HCT116 (cell line): ENCODE data around the gene NCAPD3. TPM values are rescaled to one million over a fixed set of nuclear protein-coding genes. Genes with fewer than 3 reads are reported as not detected.

ENCODE experiments used
- ATAC-seq: fragments of 200-7000 bp; cut with Tn5 transposase; 2 replicates; pipeline ENCODE4 v1.9.1; 2020; ENCODE audit warnings: mild to moderate bottlenecking, moderate library complexity
- BruUV-seq: library from RNA; stranded (reverse); fragments of 400-500 nt; replicated peaks from 2 replicates; lab custom pipeline; 2021; lab: Mats Ljungman, UMichigan
- CTCF ChIA-PET: fragments of 300-600 bp; sonication (Branson Sonifier 250); formaldehyde crosslinking; loops from one replicate; lab custom pipeline; 2021; ENCODE audit warnings: antibody characterized with exemption; lab: Charles Lee
- POLR2A ChIA-PET: fragments of 300-600, 350-600 bp; sonication (Branson Sonifier 250); formaldehyde crosslinking; loops from one replicate; lab custom pipeline; 2021; ENCODE audit warnings: antibody characterized with exemption; lab: Charles Lee
- RAD21 ChIA-PET, 2 experiments: fragments of 300-600 bp; sonication (Branson Sonifier 250); formaldehyde crosslinking; loops; one replicate each; lab custom pipeline; 2023; ENCODE audit warnings: low total read pairs in 2 of 2; ENCODE audit not compliant: uncharacterized antibody in 2 of 2, unreplicated experiment in 2 of 2, low non-redundant PET in 1 of 2; lab: Charles Lee
- DNase-seq: peaks from one replicate; pipeline ENCODE4 v3.0.0-alpha.2; 2010; ENCODE audit warnings: low read depth, low spot score
- H2AFZ ChIP-seq: fragments of 200-600 bp; shearing (Covaris generic), sonication (generic); 2 replicates; pipeline ENCODE4 v1.6.1; 2017; ENCODE audit warnings: low read depth, mixed run types, mixed read lengths, antibody characterized with exemption, low read length; ENCODE audit not compliant: poor library complexity, severe bottlenecking
- H3K27ac ChIP-seq: 2 replicates; pipeline ENCODE4 v1.5.1; 2012; ENCODE audit warnings: low read depth, low read length
- H3K27me3 ChIP-seq: fragments of 200-600 bp; sonication (generic); 2 replicates; pipeline ENCODE4 v1.6.1; 2016; ENCODE audit warnings: mixed run types, low read length, mixed read lengths; ENCODE audit not compliant: insufficient read depth
- H3K36me3 ChIP-seq, 2 experiments: fragments of 200-500 bp in 1 of 2; fragments of 200-600 bp in 1 of 2; sonication (Bioruptor generic) in 1 of 2; sonication (generic) in 1 of 2; 2 replicates each; pipeline versions ENCODE4 v1.5.1 to v1.6.1; 2014 to 2016; ENCODE audit warnings: low read length in 2 of 2, inconsistent platforms in 1 of 2, mixed read lengths in 1 of 2, mixed run types in 1 of 2; ENCODE audit not compliant: insufficient read depth in 2 of 2, control insufficient read depth in 1 of 2
- H3K4me1 ChIP-seq, 2 experiments: fragments of 200-600 bp in 1 of 2; sonication (generic) in 1 of 2; 2 replicates each; pipeline versions ENCODE4 v1.5.1 to v1.6.1; 2012 to 2017; ENCODE audit warnings: low read length in 2 of 2, inconsistent platforms in 1 of 2, mild to moderate bottlenecking in 1 of 2, mixed read lengths in 1 of 2, mixed run types in 1 of 2, moderate library complexity in 1 of 2; ENCODE audit not compliant: insufficient read depth in 2 of 2, control insufficient read depth in 1 of 2
- H3K4me2 ChIP-seq: fragments of 200-600 bp; sonication (generic); 2 replicates; pipeline ENCODE4 v1.6.1; 2017; ENCODE audit warnings: mixed run types, low read length, mixed read lengths
- H3K4me3 ChIP-seq, 2 experiments: fragments of 200-600 bp in 1 of 2; sonication (generic) in 1 of 2; replicated peaks in 1 of 2; 2 replicates each; pipeline ENCODE4 v1.5.1; 2011 to 2016; ENCODE audit warnings: low read length in 2 of 2, control low read depth in 1 of 2, low read depth in 1 of 2, mild to moderate bottlenecking in 1 of 2, mixed read lengths in 1 of 2, mixed run types in 1 of 2
- H3K79me2 ChIP-seq: fragments of 200-600 bp; sonication (generic); 2 replicates; pipeline ENCODE4 v1.6.1; 2017; ENCODE audit warnings: mild to moderate bottlenecking, mixed run types, low read length, moderate library complexity, mixed read lengths; ENCODE audit not compliant: insufficient read depth
- H3K9ac ChIP-seq: fragments of 200-600 bp; sonication (generic); 2 replicates; pipeline ENCODE4 v1.6.1; 2016; ENCODE audit warnings: low read length, mixed read lengths
- H3K9me2 ChIP-seq: fragments of 200-600 bp; sonication (generic), shearing (Covaris generic); 2 replicates; pipeline ENCODE4 v1.6.1; 2017; ENCODE audit warnings: mixed run types, mild to moderate bottlenecking, moderate library complexity; ENCODE audit not compliant: insufficient read depth
- H3K9me3 ChIP-seq, 2 experiments: fragments of 200-500 bp in 1 of 2; fragments of 200-600 bp in 1 of 2; sonication (Bioruptor generic) in 1 of 2; sonication (generic) in 1 of 2; 2 replicates each; pipeline ENCODE4 v1.6.1; 2014 to 2017; ENCODE audit warnings: low read length in 2 of 2, mixed read lengths in 2 of 2, inconsistent platforms in 1 of 2, low read depth in 1 of 2, mild to moderate bottlenecking in 1 of 2, mixed run types in 1 of 2, moderate library complexity in 1 of 2; ENCODE audit not compliant: control insufficient read depth in 1 of 2, insufficient read depth in 1 of 2
- H4K20me1 ChIP-seq: fragments of 200-600 bp; sonication (generic), shearing (Covaris generic); 2 replicates; pipeline ENCODE4 v1.6.1; 2017; ENCODE audit warnings: mixed run types, mild to moderate bottlenecking, moderate library complexity; ENCODE audit not compliant: insufficient read depth
- CBX3 ChIP-seq: IDR thresholded peaks from 2 replicates; pipeline ENCODE4 v1.6.1; 2012; ENCODE audit warnings: low read depth
- CEBPB ChIP-seq: IDR thresholded peaks from 2 replicates; pipeline ENCODE4 v1.6.1; 2012; ENCODE audit warnings: low read depth
- EGR1 ChIP-seq: IDR thresholded peaks from 2 replicates; pipeline ENCODE4 v1.6.1; 2012; ENCODE audit warnings: low read depth
- ELF1 ChIP-seq: IDR thresholded peaks from 2 replicates; pipeline ENCODE4 v1.6.1; 2012; ENCODE audit warnings: low read depth, borderline replicate concordance
- EZH2 ChIP-seq: fragments of 200-600 bp; sonication (generic); IDR thresholded peaks from 2 replicates; pipeline ENCODE4 v1.6.1; 2017; ENCODE audit warnings: antibody characterized with exemption, mixed run types
- EZH2phosphoT487 ChIP-seq: fragments of 200-600 bp; IDR thresholded peaks from 2 replicates; pipeline ENCODE4 v1.6.1; 2018; ENCODE audit warnings: antibody characterized with exemption, borderline replicate concordance
- FOSL1 ChIP-seq: IDR thresholded peaks from 2 replicates; pipeline ENCODE4 v1.6.1; 2012; ENCODE audit warnings: low read depth
- JUND ChIP-seq: IDR thresholded peaks from 2 replicates; pipeline ENCODE4 v1.6.1; 2012
- POLR2A ChIP-seq: IDR thresholded peaks from 2 replicates; pipeline ENCODE4 v1.7.0; 2011; ENCODE audit warnings: borderline replicate concordance; ENCODE audit not compliant: insufficient read depth, insufficient read length; ENCODE audit errors: extremely low read depth
- RAD21 ChIP-seq: IDR thresholded peaks from 2 replicates; pipeline ENCODE4 v1.6.1; 2012; ENCODE audit warnings: low read depth, mild to moderate bottlenecking
- SIN3A ChIP-seq: IDR thresholded peaks from 2 replicates; pipeline ENCODE4 v1.6.1; 2012; ENCODE audit warnings: low read depth
- SP1 ChIP-seq: IDR thresholded peaks from 2 replicates; pipeline ENCODE4 v1.6.1; 2012; ENCODE audit warnings: low read depth
- TCF7L2 ChIP-seq: IDR thresholded peaks from 2 replicates; pipeline ENCODE4 v1.7.0; 2011; ENCODE audit warnings: borderline replicate concordance, inconsistent platforms; ENCODE audit not compliant: insufficient read depth, insufficient read length; ENCODE audit errors: extremely low read depth
- YY1 ChIP-seq: IDR thresholded peaks from 2 replicates; pipeline ENCODE4 v1.6.1; 2011; ENCODE audit warnings: low read length, low read depth, moderate library complexity, mild to moderate bottlenecking; ENCODE audit not compliant: insufficient replicate concordance; ENCODE audit errors: extremely low read depth
- ZFX ChIP-seq: fragments of 450-650 bp; IDR thresholded peaks from 2 replicates; pipeline ENCODE4 v1.6.1; 2017
- intact Hi-C: fragments of 100-400 bp; cut with micrococcal nuclease; formaldehyde crosslinking; loops from 2 replicates; pipeline ENCODE4 v1.10.0; 2022
- total RNA-seq: library from RNA; stranded (reverse); gene quantifications from one replicate; pipeline ENCODE4 v1.2.1, GENCODE V29; 2021; ENCODE audit not compliant: unreplicated experiment
- TF ChIP-seq, protein P1 (sequence below): IDR thresholded peaks from 2 replicates; pipeline ENCODE4 v1.6.1; 2011; ENCODE audit warnings: mild to moderate bottlenecking, low read length, moderate library complexity; ENCODE audit not compliant: insufficient replicate concordance; ENCODE audit errors: extremely low read depth
- TF ChIP-seq, protein P2 (sequence below): IDR thresholded peaks from 2 replicates; pipeline ENCODE4 v1.6.1; 2012; ENCODE audit warnings: low read depth
- TF ChIP-seq, protein P3 (sequence below): IDR thresholded peaks from 2 replicates; pipeline ENCODE4 v1.6.1; 2012
- TF ChIP-seq, protein P4 (sequence below), 3 experiments: fragments of 200-600 bp in 1 of 3; sonication (generic) in 1 of 3; IDR thresholded peaks in 2 of 3; conservative IDR thresholded peaks in 1 of 3; 2 replicates each; pipeline ENCODE4 v1.5.1; 2012 to 2017; ENCODE audit warnings: low read depth in 2 of 3, low read length in 2 of 3, antibody characterized with exemption in 1 of 3, borderline replicate concordance in 1 of 3, control low read depth in 1 of 3, mild to moderate bottlenecking in 1 of 3, mixed read lengths in 1 of 3, mixed run types in 1 of 3, moderate library complexity in 1 of 3; ENCODE audit not compliant: insufficient read depth in 1 of 3
- TF ChIP-seq, protein P5 (sequence below): IDR thresholded peaks from 2 replicates; pipeline ENCODE4 v1.6.1; 2012

The NCAPD3 gene
- total RNA-seq, 1 experiment from 2014 or later: 71.0 TPM

DNA sequence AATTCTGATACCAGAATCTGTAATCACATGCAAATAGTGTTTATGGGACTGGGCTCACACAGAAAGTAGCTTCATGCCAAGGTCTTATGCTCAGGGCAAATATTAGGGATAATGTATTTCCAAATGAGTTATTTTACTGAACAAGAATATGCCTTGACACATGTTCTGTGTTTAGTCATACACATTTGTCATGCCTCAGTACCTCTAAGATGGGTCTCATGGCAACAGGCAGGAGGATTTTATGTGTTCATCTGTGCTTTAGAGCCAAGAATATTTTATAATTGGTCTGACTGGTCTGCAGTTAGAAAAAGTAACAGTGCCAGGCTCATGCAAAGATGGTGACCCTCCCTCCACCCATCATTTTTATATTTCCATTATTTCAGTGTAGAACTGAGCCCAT is 105.8 kb downstream of the NCAPD3 start:
- intact Hi-C loops: no loop called here
- no peaks in the 10 kb centered on the region for H3K4me1 ChIP-seq
- no peak overlapping the region for H3K9ac ChIP-seq
- BruUV-seq: no TSS peak
- DNase-seq (no peak), ATAC-seq (no peak)
- no peaks in the 10 kb centered on the region for H3K36me3 ChIP-seq
- H4K20me1 ChIP-seq: no peaks in the 10 kb centered on the region
- H3K79me2 ChIP-seq: no peaks in the 10 kb centered on the region
- H3K4me3 ChIP-seq: no peak overlapping the region
- ChIA-PET POLR2A (no interaction called here), CTCF (no interaction called here), RAD21 (no interaction called here)
- no peaks in the 10 kb centered on the region for H3K9me2 ChIP-seq
- no peak overlapping the region for H3K27ac ChIP-seq
- H3K27me3 ChIP-seq: peaks cover 58% of the 10 kb centered on the region
- no peak overlapping the region for H2AFZ ChIP-seq
- H3K4me2 ChIP-seq: no peak overlapping the region
- TF ChIP-seq TCF7L2 (no peak), EZH2 (no peak), SIN3A (no peak), CEBPB (no peak), JUND (no peak), RAD21 (no peak), EGR1 (no peak), YY1 (no peak), POLR2A (no peak), SP1 (no peak), FOSL1 (no peak), ZFX (no peak), CBX3 (no peak), EZH2phosphoT487 (no peak), ELF1 (no peak)
- TF ChIP-seq, protein P1, sequence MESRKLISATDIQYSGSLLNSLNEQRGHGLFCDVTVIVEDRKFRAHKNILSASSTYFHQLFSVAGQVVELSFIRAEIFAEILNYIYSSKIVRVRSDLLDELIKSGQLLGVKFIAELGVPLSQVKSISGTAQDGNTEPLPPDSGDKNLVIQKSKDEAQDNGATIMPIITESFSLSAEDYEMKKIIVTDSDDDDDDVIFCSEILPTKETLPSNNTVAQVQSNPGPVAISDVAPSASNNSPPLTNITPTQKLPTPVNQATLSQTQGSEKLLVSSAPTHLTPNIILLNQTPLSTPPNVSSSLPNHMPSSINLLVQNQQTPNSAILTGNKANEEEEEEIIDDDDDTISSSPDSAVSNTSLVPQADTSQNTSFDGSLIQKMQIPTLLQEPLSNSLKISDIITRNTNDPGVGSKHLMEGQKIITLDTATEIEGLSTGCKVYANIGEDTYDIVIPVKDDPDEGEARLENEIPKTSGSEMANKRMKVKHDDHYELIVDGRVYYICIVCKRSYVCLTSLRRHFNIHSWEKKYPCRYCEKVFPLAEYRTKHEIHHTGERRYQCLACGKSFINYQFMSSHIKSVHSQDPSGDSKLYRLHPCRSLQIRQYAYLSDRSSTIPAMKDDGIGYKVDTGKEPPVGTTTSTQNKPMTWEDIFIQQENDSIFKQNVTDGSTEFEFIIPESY: no peak
- TF ChIP-seq, protein P2, sequence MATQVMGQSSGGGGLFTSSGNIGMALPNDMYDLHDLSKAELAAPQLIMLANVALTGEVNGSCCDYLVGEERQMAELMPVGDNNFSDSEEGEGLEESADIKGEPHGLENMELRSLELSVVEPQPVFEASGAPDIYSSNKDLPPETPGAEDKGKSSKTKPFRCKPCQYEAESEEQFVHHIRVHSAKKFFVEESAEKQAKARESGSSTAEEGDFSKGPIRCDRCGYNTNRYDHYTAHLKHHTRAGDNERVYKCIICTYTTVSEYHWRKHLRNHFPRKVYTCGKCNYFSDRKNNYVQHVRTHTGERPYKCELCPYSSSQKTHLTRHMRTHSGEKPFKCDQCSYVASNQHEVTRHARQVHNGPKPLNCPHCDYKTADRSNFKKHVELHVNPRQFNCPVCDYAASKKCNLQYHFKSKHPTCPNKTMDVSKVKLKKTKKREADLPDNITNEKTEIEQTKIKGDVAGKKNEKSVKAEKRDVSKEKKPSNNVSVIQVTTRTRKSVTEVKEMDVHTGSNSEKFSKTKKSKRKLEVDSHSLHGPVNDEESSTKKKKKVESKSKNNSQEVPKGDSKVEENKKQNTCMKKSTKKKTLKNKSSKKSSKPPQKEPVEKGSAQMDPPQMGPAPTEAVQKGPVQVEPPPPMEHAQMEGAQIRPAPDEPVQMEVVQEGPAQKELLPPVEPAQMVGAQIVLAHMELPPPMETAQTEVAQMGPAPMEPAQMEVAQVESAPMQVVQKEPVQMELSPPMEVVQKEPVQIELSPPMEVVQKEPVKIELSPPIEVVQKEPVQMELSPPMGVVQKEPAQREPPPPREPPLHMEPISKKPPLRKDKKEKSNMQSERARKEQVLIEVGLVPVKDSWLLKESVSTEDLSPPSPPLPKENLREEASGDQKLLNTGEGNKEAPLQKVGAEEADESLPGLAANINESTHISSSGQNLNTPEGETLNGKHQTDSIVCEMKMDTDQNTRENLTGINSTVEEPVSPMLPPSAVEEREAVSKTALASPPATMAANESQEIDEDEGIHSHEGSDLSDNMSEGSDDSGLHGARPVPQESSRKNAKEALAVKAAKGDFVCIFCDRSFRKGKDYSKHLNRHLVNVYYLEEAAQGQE: no peak
- TF ChIP-seq, protein P3, sequence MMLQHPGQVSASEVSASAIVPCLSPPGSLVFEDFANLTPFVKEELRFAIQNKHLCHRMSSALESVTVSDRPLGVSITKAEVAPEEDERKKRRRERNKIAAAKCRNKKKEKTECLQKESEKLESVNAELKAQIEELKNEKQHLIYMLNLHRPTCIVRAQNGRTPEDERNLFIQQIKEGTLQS: no peak
- TF ChIP-seq, protein P4, sequence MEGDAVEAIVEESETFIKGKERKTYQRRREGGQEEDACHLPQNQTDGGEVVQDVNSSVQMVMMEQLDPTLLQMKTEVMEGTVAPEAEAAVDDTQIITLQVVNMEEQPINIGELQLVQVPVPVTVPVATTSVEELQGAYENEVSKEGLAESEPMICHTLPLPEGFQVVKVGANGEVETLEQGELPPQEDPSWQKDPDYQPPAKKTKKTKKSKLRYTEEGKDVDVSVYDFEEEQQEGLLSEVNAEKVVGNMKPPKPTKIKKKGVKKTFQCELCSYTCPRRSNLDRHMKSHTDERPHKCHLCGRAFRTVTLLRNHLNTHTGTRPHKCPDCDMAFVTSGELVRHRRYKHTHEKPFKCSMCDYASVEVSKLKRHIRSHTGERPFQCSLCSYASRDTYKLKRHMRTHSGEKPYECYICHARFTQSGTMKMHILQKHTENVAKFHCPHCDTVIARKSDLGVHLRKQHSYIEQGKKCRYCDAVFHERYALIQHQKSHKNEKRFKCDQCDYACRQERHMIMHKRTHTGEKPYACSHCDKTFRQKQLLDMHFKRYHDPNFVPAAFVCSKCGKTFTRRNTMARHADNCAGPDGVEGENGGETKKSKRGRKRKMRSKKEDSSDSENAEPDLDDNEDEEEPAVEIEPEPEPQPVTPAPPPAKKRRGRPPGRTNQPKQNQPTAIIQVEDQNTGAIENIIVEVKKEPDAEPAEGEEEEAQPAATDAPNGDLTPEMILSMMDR (IDR thresholded peaks at IDR 0.05 in 2 of 3, conservative IDR thresholded peaks at IDR 0.05 in 1 of 3; ENCODE audit: borderline replicate concordance in 1 of 3, insufficient read depth in 1 of 3, low read depth in 2 of 3, low read length in 2 of 3): no peak
- TF ChIP-seq, protein P5, sequence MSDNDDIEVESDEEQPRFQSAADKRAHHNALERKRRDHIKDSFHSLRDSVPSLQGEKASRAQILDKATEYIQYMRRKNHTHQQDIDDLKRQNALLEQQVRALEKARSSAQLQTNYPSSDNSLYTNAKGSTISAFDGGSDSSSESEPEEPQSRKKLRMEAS: no peak
- H3K9me3 ChIP-seq: no peaks in the 10 kb centered on the region
